Daoy (cell line): ENCODE results near the gene TEX30. TPM values are rescaled to one million over a fixed set of nuclear protein-coding genes. Genes with fewer than 3 reads are reported as not detected.

Source experiments
- total RNA-seq: library from RNA; depleted of rRNA; stranded (reverse); fragments of >200 nt; shearing (Covaris generic); gene quantifications from 2 replicates; pipeline ENCODE4 v1.2.3, GENCODE V29; 2014; rRNA removed

TEX30 gene
- total RNA-seq, 1 experiment from 2014 or later, result 51.3 TPM

Other genes starting within 250 kb of the TEX30 start
- 35.1 and 39.1 TPM in 2 replicates for gene TPP2, start 176.8 kb downstream of the TEX30 start, total RNA-seq
- gene METTL21C, start 78.7 kb downstream of the TEX30 start, total RNA-seq, result not detected in 2 replicates
- gene POGLUT2, start 25.2 kb upstream of the TEX30 start, total RNA-seq, result 5.8 and 6.6 TPM in 2 replicates
- 2.9 and 4.8 TPM in 2 replicates for gene BIVM, start 25.3 kb upstream of the TEX30 start, total RNA-seq
- 29.2 and 44.1 TPM in 2 replicates for gene ERCC5, start 72.2 kb upstream of the TEX30 start, total RNA-seq